ENCODE results near the gene NEBL.

- TF ChIP-seq POLR2A (IDR thresholded peaks at IDR 0.05) (no peak), CTCF (IDR thresholded peaks at IDR 0.05) (no peak)
Measured at GRCh38 chr10:20933705-20934104, 36.6 kb upstream of the NEBL start.

All from right lobe of liver (tissue), 4 donors.